ENCODE measurements around the gene NPPB. TPM values are rescaled to one million over a fixed set of nuclear protein-coding genes. Genes with fewer than 3 reads are reported as not detected.

Gene NPPB
- total RNA-seq, 1 donor from 2014 or later: 0.41 TPM

- FAIRE-seq (no peak), DNase-seq (ENCODE audit: low spot score in 2 of 2) (no peak)
These were observed 23.1 kb upstream of the NPPB start for GRCh38 chr1:11881749-11882441.

DNA sequence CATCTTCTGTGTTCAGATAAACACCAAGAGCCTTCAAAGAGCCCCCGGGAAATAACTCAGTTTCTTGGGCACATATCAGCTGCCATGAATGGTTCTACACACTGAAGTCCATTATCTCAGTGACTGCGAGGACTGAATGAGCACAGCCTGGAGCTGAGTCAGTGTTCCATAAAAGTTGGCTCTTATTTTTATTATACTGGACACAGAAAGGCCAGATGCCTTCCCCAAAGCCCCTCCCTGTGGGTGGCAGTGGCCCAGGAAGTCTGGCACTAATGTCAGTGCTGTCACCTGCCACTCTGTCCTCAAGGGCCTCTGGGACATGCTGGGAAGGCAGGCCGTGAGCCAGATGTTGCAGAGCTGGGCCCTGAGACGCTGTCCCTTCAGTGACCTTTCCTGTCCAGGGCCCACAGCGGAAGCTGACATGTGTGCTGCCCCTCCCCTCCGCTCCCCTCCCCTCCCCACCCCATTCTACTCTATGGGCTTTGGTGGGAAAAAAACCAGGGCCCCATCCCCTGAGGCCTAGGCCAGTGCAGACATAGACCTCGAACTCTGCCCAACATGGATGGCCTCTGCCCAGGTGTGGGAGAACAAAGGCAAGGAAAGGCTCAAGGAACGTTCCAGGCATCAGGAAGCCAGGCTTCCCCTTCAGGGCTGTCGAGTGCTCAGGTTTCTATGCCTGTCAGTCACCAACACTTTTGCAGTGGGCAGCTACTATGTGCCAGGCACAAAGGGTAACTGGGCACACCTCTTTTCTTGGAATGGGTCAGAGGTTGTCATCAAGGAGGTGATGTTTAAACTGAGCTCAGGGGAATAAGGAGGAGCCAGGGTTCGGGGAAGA lies 22.4 kb upstream of the NPPB start:
- FAIRE-seq (no peak), DNase-seq (ENCODE audit: low spot score in 2 of 2) (peak; percentile 55 to 58)

GRCh38 chr1:11880181-11880575 lies 21.4 kb upstream of the NPPB start:
- FAIRE-seq (no peak), DNase-seq (ENCODE audit: low spot score in 2 of 2) (no peak)

DNA sequence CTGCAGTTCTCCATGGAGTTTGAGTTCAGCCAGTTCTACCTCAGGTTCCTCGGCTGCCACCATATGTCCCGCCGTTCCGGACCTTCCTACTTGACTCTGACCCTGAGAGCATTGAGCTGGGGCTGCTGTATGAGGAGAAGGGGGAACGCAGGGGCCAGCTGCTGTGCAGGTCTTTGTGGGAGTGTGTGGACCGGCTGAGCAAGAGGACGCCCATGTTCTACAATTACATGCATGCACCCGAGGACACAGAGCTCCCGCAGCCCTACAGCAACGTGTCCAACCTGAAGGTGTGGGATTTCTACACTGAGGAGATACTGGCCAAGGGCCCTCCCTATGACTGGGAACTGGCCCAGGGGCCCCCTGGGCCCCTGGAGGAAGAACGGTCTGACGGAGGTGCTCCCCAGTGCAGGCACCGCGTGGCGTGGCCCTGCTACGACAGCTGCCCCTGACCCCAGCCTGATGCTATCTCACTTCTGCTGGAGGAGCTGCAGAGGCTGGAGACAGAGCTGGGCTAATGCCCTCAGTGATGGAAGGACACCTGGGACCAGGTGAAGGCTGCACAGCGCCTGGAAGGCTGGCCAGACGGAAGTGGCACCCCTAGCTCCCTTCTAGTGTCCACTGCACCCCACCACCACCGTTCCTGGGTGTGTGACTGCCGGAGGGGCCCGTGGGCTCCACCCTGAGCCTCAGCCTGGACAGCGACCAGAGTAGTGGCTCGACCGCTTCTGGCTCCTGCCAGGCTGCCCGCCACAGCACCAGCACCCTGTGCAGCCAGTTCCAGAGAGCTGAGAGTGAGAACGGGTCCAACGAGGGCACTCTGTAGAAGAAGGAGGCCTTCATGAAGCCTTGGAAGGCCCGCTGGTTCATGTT lies 20.8 kb upstream of the NPPB start:
- no peak for FAIRE-seq
- DNase-seq (ENCODE audit: low spot score in 2 of 2): no peak

DNA sequence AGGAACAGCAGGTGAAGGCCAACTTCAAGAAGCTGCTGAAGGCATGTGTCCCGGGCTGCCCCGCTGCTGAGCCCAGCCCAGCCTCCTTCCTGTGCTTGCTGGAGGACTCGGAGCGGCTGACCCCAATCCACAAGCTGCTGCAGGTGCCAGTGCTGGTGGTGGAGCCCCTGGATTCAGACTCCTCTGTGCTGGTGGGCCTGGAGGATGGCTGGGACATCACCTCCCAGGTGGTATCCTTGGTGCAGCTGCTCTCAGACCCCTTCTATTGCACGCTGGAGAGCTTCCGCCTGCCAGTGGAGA lies 20.1 kb upstream of the NPPB start:
- FAIRE-seq (no peak), DNase-seq (ENCODE audit: low spot score in 2 of 2) (no peak)

DNA sequence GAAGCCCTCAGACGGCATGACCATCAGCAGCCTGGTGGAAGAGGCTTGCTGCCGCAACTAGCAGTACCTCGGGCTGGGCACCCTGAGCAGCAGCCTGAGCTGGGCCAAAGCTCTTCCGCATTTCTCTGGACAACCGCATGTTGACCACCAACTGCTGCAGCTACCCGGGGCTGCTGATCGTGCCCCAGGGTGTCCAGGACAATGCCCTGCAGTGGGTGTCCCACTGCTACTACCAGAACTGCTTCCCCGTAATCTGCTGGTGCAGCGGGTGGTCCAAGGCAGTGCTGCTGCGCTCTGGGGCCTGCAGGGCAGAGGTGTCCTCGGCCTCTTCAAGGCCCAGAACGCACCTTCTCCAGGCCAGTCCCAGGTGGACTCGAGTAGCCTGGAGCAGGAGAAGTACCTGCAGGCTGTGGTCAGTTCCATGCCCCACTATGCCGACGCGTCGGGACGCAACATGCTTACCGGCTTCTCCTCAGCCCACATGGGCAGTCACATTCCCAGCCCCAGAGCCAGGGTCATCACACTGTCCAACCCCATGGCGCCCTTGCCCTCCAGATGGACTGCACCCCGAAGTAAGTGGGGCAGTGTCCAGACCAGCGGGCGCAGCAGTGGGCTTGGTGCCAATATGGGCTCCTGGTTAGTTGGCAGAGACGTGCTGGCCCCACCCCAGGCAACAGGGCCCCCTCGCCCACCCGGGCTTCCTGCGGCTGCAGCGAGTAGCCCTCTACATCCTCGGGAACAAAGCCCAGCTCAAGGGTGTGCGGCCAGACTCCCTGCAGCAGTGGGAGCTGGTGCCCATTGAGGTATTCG lies 19.5 kb upstream of the NPPB start:
- DNase-seq (ENCODE audit: low spot score in 2 of 2): no peak
- no peak for FAIRE-seq

DNA sequence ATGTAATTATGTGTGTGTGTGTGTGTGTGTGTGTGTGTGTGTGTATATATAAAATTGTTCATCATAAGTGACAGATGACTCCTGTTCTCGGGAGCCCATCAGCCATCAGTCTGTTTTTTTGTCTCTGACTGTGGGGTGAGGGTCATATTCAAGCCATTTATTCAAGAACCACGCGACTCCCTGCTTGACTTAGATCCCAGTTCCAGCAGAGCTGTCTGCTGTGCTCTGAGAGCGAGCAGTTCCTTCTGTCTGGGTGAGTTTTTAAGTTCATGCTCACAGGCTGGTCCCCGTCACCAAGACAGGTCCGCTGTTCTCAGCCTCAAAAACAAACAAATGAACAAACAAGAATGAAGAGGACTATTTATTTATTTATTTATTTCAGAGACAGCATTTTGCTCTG lies 18.3 kb upstream of the NPPB start:
- FAIRE-seq: no peak
- no peak for DNase-seq (ENCODE audit: low spot score in 2 of 2)

GRCh38 chr1:11875094-11875493 lies 16.3 kb upstream of the NPPB start:
- FAIRE-seq: no peak

DNA sequence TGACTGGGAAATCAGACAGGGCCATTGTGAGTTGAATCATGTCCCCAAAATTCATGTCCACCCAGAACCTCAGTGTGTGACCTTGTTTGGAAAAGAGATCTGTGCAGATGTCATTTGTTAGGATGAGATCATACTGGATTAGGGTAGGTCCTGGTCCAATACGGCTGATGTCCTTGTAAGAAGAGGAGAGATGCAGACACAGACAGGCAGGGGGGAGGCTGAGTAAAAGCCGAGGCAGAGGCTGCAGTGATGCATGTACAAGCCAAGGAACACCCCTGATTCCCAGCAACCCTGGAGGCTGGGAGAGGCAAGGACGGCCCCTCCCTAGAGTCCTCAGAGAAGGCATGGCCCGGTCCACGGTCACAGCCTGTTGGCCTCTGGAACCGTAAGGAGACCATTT lies 15.9 kb upstream of the NPPB start:
- DNase-seq (ENCODE audit: low spot score in 2 of 2) (no peak), FAIRE-seq (no peak)

More at GRCh38 chr1:11875094-11875493, 16.3 kb upstream of the NPPB start:
- no peak for DNase-seq (ENCODE audit: low spot score in 2 of 2)

DNA sequence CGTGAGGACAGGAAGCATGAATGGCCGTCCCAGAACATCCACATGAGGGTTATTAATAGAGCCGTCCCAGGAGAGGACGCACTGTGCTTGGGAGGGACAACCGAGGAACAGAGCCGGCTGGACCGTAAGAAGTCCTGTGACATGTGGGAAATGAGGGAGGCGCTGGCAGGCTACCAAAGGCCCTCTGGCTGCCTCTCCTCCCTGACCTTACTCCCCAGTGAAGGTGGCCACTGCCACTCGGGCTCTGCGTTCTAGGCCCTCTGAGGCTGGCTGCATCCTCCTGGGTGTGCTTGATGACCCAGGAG lies 15.5 kb upstream of the NPPB start:
- FAIRE-seq (no peak), DNase-seq (ENCODE audit: low spot score in 2 of 2) (no peak)

GRCh38 chr1:11873395-11874257 lies 14.9 kb upstream of the NPPB start:
- no peak for FAIRE-seq
- no peak for DNase-seq (ENCODE audit: low spot score in 2 of 2)

- FAIRE-seq: no peak
- no peak for DNase-seq (ENCODE audit: low spot score in 2 of 2)
These were observed 13.8 kb upstream of the NPPB start for GRCh38 chr1:11872545-11872944.

DNA sequence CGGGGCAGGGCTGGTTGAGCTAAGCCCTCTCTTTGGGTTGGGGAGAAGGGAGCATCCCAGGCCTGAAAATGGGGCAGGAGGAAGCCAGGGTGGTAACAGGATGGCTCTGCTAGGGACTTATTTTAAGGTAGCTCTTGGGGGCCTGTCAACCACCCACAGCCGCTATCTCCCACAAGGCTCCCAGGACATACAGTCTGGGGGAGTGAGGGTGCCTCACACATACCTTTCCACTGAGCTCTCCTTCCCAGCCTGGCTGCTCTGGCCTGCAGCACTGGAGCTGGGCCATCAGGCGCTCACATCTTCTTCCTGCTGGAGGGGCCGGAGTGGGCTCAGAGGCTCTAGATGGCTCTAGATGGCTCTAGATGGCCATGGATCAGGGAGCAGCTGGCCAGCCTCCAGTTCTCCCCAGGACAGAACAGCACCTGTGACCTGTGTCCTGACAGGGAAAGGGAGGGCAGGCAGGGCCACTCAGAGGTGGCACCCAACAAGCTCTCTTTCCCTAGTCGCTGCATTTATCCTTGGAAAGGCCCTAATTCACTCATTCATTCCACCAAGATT lies 11.0 kb upstream of the NPPB start:
- FAIRE-seq: no peak

GRCh38 chr1:11869104-11869503 lies 10.4 kb upstream of the NPPB start:
- FAIRE-seq (no peak), DNase-seq (ENCODE audit: low spot score in 2 of 2) (no peak)

More for the DNA sequence above, 11.0 kb upstream of the NPPB start:
- no peak for DNase-seq (ENCODE audit: low spot score in 2 of 2)

- FAIRE-seq (no peak), DNase-seq (ENCODE audit: low spot score in 2 of 2) (no peak)
These were observed 9.7 kb upstream of the NPPB start for GRCh38 chr1:11868331-11868980.

- FAIRE-seq: no peak
- no peak for DNase-seq (ENCODE audit: low spot score in 2 of 2)
These were observed 4.1 kb upstream of the NPPB start for GRCh38 chr1:11862890-11863289.

DNA sequence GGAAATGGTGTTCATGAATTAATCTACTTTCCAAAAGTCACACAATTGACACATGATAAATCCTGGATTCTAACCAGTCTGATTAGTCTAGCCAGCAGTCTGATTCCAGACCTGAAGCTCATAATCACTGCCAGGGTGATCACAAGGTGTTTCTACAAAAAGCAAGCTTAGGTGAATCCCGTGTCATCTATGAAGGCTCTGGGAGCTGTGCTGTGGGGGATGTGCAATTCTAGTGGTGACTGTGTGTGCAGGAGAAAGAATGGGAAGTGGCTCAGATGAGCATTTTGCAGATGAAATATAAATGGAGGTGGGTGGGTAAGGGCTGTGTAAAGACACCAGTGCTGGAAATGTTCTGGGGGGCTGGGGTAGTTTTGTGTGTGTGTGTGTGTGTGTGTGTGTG lies 1.8 kb upstream of the NPPB start:
- no peak for FAIRE-seq
- DNase-seq (ENCODE audit: low spot score in 2 of 2): no peak

DNA sequence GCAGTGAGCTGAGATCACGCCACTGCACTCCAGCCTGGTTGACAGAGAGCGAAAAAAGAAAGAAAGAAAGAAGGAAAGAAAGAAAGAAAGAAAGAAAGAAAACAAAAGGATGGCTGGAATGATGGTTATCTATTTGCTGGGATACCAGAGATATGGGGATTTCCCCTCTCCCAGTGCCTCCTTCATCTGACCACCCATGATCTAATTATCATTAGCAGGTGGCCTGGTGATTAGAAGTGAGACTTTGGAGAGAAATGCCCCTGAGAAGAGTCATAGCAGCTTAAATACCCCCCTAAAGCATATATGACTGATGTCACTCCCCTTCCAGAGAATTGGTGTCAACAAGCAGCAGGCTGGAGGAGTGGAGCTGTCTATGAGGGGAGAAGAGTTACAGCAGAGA lies 1.3 kb upstream of the NPPB start:
- DNase-seq (ENCODE audit: low spot score in 2 of 2) (no peak), FAIRE-seq (no peak)

All from frontal cortex (tissue), 4 donors.